ENCODE measurements around the gene NKAIN1.
"Not testable (repeated sequence)": the region's sequence is repeated elsewhere in the genome, so short reads cannot be mapped to it uniquely, and the experiment has no call there.

The NKAIN1 gene

GRCh38 chr1:31183126-31183525 lies 56.6 kb downstream of the NKAIN1 start:
- no peak for DNase-seq (ENCODE audit: low read depth, low spot score)
- H3K27ac ChIP-seq: no peak overlapping the region
- no peak overlapping the region for H3K9ac ChIP-seq (ENCODE audit: insufficient read length)
- TF ChIP-seq POLR2AphosphoS5 (IDR thresholded peaks at IDR 0.05; ENCODE audit: borderline replicate concordance, low read depth, low read length) (no peak), FOXP2 (optimal IDR thresholded peaks at IDR 0.05; ENCODE audit: control extremely low read depth, extremely low read length, insufficient read depth) (no peak), EZH2 (IDR thresholded peaks at IDR 0.05) (no peak)
- H3K9me3 ChIP-seq (ENCODE audit: low read depth, low read length): no peaks in the 10 kb centered on the region
- no peak overlapping the region for H3K4me3 ChIP-seq
- H3K36me3 ChIP-seq (ENCODE audit: insufficient read depth, low read length): no peaks in the 10 kb centered on the region

GRCh38 chr1:31182352-31182751 lies 57.3 kb downstream of the NKAIN1 start:
- Histone ChIP-seq H3K4me3 (no peak overlapping the region), H3K27ac (no peak overlapping the region), H3K9me3 (ENCODE audit: low read depth, low read length) (no peaks in the 10 kb centered on the region), H3K9ac (ENCODE audit: insufficient read length) (no peak overlapping the region), H3K36me3 (ENCODE audit: insufficient read depth, low read length) (no peaks in the 10 kb centered on the region)
- DNase-seq (ENCODE audit: low read depth, low spot score): no peak
- TF ChIP-seq EZH2 (IDR thresholded peaks at IDR 0.05) (no peak), POLR2AphosphoS5 (IDR thresholded peaks at IDR 0.05; ENCODE audit: borderline replicate concordance, low read depth, low read length) (no peak), FOXP2 (optimal IDR thresholded peaks at IDR 0.05; ENCODE audit: control extremely low read depth, extremely low read length, insufficient read depth) (no peak)

GRCh38 chr1:31181515-31182343 lies 58.0 kb downstream of the NKAIN1 start:
- no peak overlapping the region for H3K9ac ChIP-seq (ENCODE audit: insufficient read length)
- no peaks in the 10 kb centered on the region for H3K9me3 ChIP-seq (ENCODE audit: low read depth, low read length)
- H3K27ac ChIP-seq: no peak overlapping the region
- TF ChIP-seq EZH2 (IDR thresholded peaks at IDR 0.05): no peak
- DNase-seq (ENCODE audit: low read depth, low spot score): no peak
- no peaks in the 10 kb centered on the region for H3K36me3 ChIP-seq (ENCODE audit: insufficient read depth, low read length)
- no peak overlapping the region for H3K4me3 ChIP-seq

- no peak for DNase-seq (ENCODE audit: low read depth, low spot score)
- no peak for TF ChIP-seq POLR2AphosphoS5 (IDR thresholded peaks at IDR 0.05; ENCODE audit: borderline replicate concordance, low read depth, low read length)
- TF ChIP-seq FOXP2 (optimal IDR thresholded peaks at IDR 0.05; ENCODE audit: control extremely low read depth, extremely low read length, insufficient read depth): no peak
- no peak for TF ChIP-seq EZH2 (IDR thresholded peaks at IDR 0.05)
- Histone ChIP-seq H3K9ac (ENCODE audit: insufficient read length) (no peak overlapping the region), H3K9me3 (ENCODE audit: low read depth, low read length) (no peaks in the 10 kb centered on the region), H3K36me3 (ENCODE audit: insufficient read depth, low read length) (no peaks in the 10 kb centered on the region), H3K4me3 (no peak overlapping the region), H3K27ac (no peak overlapping the region)
These were observed 59.3 kb downstream of the NKAIN1 start for GRCh38 chr1:31180338-31180737.

GRCh38 chr1:31176291-31176690 lies 63.4 kb downstream of the NKAIN1 start:
- H3K9ac ChIP-seq (ENCODE audit: insufficient read length); H3K36me3 ChIP-seq (ENCODE audit: insufficient read depth, low read length); DNase-seq (ENCODE audit: low read depth, low spot score); H3K4me3 ChIP-seq; H3K27ac ChIP-seq; H3K9me3 ChIP-seq (ENCODE audit: low read depth, low read length): not testable (repeated sequence)

DNA sequence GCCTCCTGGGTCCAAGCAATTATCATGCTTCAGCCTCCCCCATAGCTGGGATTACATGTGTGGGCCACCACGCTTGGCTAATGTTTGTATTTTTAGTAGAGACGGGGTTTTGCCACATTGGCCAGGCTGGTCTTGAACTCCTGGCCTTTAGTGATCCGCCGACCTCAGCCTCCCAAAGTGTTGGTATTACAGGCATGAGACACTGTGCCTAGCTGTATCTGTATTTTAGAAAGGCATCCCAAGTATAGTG lies 69.3 kb downstream of the NKAIN1 start:
- Histone ChIP-seq H3K9me3 (ENCODE audit: low read depth, low read length) (no peaks in the 10 kb centered on the region), H3K27ac (peak overlapping the region; percentile 19; the same call in 1 of the 2 replicates), H3K4me3 (no peak overlapping the region), H3K36me3 (ENCODE audit: insufficient read depth, low read length) (no peaks in the 10 kb centered on the region), H3K9ac (ENCODE audit: insufficient read length) (no peak overlapping the region)
- TF ChIP-seq FOXP2 (optimal IDR thresholded peaks at IDR 0.05; ENCODE audit: control extremely low read depth, extremely low read length, insufficient read depth): no peak
- DNase-seq (ENCODE audit: low read depth, low spot score): no peak

GRCh38 chr1:31166462-31166861 lies 73.2 kb downstream of the NKAIN1 start:
- DNase-seq (ENCODE audit: low read depth, low spot score): no peak
- no peak overlapping the region for H3K9ac ChIP-seq (ENCODE audit: insufficient read length)
- no peak overlapping the region for H3K4me3 ChIP-seq
- H3K27ac ChIP-seq: no peak overlapping the region
- TF ChIP-seq POLR2AphosphoS5 (IDR thresholded peaks at IDR 0.05; ENCODE audit: borderline replicate concordance, low read depth, low read length) (no peak), EZH2 (IDR thresholded peaks at IDR 0.05) (no peak), FOXP2 (optimal IDR thresholded peaks at IDR 0.05; ENCODE audit: control extremely low read depth, extremely low read length, insufficient read depth) (no peak)
- no peaks in the 10 kb centered on the region for H3K36me3 ChIP-seq (ENCODE audit: insufficient read depth, low read length)
- H3K9me3 ChIP-seq (ENCODE audit: low read depth, low read length): no peaks in the 10 kb centered on the region

GRCh38 chr1:31164291-31164690 lies 75.4 kb downstream of the NKAIN1 start:
- no peak overlapping the region for H3K9ac ChIP-seq (ENCODE audit: insufficient read length)
- no peak for TF ChIP-seq FOXP2 (optimal IDR thresholded peaks at IDR 0.05; ENCODE audit: control extremely low read depth, extremely low read length, insufficient read depth)
- TF ChIP-seq POLR2AphosphoS5 (IDR thresholded peaks at IDR 0.05; ENCODE audit: borderline replicate concordance, low read depth, low read length): no peak
- TF ChIP-seq EZH2 (IDR thresholded peaks at IDR 0.05): no peak
- DNase-seq (ENCODE audit: low read depth, low spot score): no peak
- no peaks in the 10 kb centered on the region for H3K36me3 ChIP-seq (ENCODE audit: insufficient read depth, low read length)
- no peak overlapping the region for H3K4me3 ChIP-seq
- no peak overlapping the region for H3K27ac ChIP-seq
- H3K9me3 ChIP-seq (ENCODE audit: low read depth, low read length): no peaks in the 10 kb centered on the region

DNA sequence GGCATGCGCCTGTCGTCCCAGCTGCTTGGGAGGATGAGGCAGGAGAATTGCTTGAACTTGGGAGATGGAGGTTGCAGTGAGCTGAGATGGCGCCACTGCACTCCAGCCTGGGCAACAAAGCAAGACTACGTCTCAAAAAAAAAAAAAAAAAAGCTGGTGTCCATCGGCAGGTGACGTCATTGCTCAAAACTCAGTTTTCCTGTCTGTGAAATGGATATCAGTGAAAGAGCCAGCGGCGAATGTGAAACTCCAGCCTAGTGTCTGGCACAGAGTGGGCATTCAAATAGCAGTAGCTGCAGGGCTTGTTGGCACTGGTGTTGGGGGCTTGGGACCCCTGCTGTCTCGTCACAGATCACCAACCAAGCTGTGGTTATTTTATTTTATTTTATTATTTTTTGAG lies 75.8 kb downstream of the NKAIN1 start:
- Histone ChIP-seq H3K36me3 (ENCODE audit: insufficient read depth, low read length) (no peaks in the 10 kb centered on the region), H3K27ac (no peak overlapping the region), H3K9me3 (ENCODE audit: low read depth, low read length) (no peaks in the 10 kb centered on the region), H3K9ac (ENCODE audit: insufficient read length) (no peak overlapping the region), H3K4me3 (no peak overlapping the region)
- no peak for DNase-seq (ENCODE audit: low read depth, low spot score)
- TF ChIP-seq EZH2 (IDR thresholded peaks at IDR 0.05): no peak
- TF ChIP-seq POLR2AphosphoS5 (IDR thresholded peaks at IDR 0.05; ENCODE audit: borderline replicate concordance, low read depth, low read length): no peak
- TF ChIP-seq FOXP2 (optimal IDR thresholded peaks at IDR 0.05; ENCODE audit: control extremely low read depth, extremely low read length, insufficient read depth): no peak

Data from SK-N-MC (cell line).